Sciatic nerve (tissue), 2 donors: ENCODE measurements around the gene NDEL1. TPM values are rescaled to one million over a fixed set of nuclear protein-coding genes. Genes with fewer than 3 reads are reported as not detected.

Experiments used
- ATAC-seq: fragments of 200-7000 bp; cut with Tn5 transposase; one replicate; pipeline ENCODE4 v1.9.1; 2020; ENCODE audit warnings: mild to moderate bottlenecking, moderate library complexity
- DNase-seq: peaks from one replicate; pipeline ENCODE4 v3.0.0-alpha.2; 2020; ENCODE audit warnings: low spot score
- intact Hi-C: fragments of 100-400 bp; cut with DNase I; formaldehyde crosslinking; loops from one replicate; pipeline ENCODE4 v1.14.2; 2022
- total RNA-seq: library from RNA; stranded (reverse); fragmentation: NEBNext Ultra II Directional; extraction: Animal tissue kit (Norgen Biotek cat#: 25700); gene quantifications from one replicate; pipeline ENCODE4 v1.2.1, GENCODE V29; 2021
- donor health status: DM: no; HTN: no; CAD: no.
- donor health status: DM: no; HTN: no; CAD: no.

Gene NDEL1
- total RNA-seq, 1 donor from 2014 or later, result 86.7 TPM

DNA sequence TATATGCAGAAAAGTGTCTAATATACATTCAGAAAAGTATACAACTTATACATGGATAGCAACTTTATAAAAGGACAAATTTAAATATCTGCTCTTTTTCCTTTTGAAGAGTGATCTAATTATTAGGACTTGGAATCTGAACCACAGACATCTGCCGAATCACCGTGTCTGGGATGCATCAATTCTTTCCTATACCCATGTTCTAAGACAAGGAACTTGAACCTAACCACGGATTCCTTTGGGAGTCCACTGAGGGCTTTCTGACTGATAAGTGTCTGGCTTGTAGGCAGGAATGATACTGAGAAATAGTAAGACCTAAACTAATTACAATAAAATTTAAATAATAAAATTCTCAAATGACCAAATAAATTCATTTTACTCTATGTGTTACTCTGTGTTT, 54.2 kb downstream of the NDEL1 start:
- ATAC-seq, result no peak
- DNase-seq, result no peak
- intact Hi-C loops, result no loop called here

DNA sequence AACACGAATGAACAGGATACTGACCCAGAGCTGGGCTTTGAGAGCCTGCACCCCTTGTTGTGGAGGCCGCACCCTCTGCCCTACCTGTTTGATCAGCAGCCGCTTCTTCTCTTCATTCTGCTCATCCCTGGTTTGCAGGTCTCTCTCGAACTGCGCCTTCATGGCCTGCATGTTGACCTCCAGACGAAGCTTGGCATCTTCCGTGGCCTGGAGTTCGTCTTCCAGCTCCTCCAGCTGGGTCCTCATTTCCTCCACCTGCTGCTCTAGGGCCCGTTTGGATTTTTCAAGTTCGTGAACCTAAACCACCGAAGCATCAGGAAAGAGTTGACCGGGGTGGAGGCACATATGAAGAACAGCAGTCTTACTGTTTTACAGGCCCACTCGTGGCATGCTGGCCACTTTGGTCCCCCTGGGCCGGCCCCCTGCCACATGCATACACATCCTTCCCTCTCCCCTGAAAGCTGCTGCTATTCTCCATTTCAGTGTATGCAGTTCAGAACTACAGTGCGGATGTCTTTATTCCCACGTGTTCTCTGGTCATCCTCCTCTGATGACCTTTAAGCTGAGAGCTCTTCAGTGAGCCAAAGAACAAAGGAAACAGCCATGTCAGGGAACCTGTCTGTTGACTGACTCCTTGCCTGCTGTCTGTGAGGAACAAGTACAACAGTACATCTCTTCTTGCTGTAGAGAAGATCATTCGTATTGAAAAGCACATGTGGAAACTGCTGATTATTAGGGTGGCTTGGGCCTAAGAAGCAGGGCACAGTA, 54.8 kb downstream of the NDEL1 start:
- intact Hi-C loops, result no loop called here
- ATAC-seq (no peak), DNase-seq (no peak)

DNA sequence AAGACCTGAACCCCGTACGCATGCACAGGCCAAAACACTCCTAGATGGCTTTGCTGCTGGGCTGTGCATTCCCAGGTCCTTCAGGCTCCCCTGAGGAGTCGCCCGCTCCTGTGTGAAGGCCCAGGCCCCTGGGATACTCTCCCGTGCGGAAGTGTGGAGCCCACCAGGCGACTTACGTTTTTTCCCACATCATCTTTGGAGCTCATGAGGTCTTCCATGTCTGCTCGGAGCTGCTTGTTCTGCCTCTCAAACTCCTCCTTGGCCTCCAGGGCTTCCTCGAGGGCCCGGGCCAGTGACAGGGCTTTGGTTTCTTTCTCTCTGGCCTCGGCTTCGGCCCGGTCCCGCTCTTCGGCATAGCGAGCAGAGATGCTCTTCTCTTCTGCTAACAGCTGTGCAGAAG, 56.4 kb downstream of the NDEL1 start:
- DNase-seq (no peak), ATAC-seq (no peak)
- intact Hi-C loops, result no loop called here

DNA sequence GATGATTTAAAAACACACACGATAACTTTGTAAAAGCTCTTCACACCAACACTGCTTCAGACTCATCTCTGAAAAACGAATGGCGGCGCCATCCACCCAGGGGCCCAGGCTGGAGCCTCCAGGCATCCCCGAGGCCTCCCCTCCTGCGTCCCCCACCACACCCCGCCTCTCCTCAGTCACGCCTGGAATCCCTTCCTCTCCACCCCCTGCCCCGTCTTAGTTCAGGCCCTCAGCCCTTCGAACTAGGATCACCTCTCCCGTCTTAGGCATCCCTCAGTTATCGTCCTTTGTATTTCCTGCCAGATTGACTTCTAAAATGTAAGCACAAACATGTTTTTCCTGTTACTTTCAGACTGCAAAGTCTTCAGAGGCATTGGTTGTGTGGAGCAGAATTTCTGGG, 58.3 kb downstream of the NDEL1 start:
- DNase-seq (no peak), ATAC-seq (no peak)
- intact Hi-C loops, result no loop called here

DNA sequence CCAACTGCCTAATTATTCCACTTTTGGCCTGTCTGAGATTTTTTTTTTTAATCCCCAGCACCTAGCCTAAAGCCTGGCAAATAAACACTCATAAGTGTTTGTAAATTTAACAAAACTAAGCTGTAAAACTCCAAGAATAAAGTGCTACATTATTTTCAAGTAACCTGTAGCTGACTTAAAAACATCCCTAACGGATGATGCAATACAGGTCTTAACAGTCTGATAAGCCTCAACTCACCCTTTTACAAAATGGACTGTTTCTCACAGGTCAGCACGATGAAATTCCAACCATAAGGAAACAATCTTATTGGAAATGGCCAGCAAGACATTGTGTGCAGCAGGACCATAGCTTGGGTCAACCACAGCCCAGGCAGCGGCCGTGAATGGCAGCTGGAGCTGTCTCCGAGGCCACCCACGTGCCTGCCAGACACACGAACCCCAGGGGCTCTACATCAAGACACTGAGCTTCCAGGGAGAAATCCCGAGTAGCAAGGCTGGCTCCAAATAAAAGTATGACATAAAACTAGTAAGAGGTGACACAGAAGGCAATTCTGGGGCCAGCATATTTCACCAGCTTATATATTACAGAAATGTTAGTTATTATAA, 58.9 kb downstream of the NDEL1 start:
- no peak for ATAC-seq
- DNase-seq, result no peak
- intact Hi-C loops, result no loop called here

DNA sequence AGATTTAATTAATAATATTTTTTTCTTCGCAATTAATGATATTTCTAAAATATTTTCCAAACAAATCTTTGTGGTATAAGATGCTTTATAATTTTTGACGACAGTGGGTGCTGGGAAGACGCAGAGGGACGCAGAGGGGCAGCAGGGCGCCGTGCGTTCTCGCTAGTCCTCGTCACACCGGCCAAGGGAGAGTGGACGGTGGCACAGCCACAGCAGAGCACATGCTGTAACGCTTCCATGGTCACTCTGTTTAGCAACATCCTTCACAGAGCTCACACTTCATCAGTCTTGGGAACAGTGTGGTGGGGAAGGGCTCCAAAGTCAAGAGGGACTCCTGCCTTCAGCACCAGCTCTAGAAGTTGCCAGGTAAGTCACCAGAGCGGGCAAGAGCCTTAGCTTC, 60.4 kb downstream of the NDEL1 start:
- no peak for ATAC-seq
- no peak for DNase-seq
- intact Hi-C loops, result no loop called here

DNA sequence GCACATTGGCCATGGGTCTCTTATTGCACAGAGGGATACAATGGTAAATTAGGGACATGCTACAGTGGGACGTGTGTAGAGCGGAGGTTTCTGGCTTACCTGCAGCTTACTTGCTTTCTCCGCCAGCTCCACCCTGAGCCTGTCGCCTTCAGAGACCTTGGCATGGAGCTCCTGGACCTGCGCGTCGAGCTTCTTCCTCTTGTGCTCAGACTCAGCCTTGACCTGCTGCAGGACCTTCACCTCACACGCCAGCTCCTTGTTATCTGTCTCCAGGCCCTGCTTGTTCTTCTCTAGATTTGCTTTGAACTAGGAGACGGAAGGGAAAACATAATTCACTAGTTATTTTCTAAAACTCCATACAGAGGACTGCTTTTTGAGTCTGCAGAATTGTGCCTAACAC, 63.5 kb downstream of the NDEL1 start:
- ATAC-seq, result no peak
- DNase-seq, result no peak
- intact Hi-C loops, result no loop called here

DNA sequence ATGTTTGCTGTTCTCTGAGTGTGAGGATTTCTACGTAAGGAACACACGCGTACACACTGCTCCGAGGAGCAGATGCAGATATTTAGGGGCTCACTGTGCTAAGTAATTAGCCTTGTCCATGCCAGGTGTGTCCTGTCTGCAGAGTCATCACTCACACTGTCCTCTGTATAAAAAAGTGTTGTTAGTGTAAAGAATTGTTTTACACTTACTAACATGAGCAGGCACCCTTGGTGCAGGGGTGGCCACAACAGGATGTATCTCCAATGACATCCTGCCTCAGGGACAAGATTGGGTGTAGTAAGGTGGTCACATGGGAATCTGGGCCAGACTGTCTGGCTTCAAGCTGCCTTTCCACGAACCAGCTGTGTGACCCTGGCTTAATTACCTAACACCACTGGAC, 63.9 kb downstream of the NDEL1 start:
- no peak for DNase-seq
- no peak for ATAC-seq
- intact Hi-C loops, result no loop called here

DNA sequence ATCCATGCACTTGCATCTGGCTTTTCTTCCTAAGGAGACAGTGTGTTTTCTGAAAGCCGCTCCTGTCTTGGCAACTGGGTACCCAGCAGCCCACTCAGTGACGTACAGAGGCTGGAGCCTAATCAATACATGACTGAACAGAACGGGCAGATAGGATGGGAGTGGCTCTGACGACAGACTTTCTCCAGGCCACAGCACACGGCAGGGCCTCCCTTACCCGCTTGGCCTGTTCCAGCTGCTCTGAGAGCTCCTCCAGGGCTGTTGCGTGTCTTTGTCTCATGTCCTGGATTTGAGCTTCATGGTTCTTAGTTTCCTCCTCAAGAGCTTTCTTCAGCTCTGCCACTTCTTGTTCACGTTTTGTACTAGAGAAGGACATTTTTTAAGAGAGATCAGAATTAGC, 64.9 kb downstream of the NDEL1 start:
- intact Hi-C loops, result no loop called here
- ATAC-seq (no peak), DNase-seq (no peak)

DNA sequence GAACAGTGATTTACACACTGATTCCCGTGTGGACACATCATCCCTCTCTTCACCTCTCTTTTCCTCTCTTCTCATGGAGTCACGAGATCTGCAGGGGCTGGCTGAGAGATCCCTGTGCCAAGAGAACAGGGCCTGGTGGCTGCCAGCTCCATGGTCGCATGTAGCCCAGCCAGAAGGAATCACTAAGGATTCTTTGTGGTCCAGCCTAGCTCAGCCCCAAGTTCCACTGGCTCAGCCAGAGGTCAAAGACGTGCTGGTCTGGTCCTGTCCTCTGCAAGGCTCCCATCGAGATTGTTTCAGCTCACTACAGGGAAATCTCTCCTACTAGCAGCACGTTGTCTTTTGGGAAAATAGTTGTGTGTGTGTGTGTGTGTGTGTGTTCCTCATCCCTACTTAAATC, 66.4 kb downstream of the NDEL1 start:
- intact Hi-C loops, result no loop called here
- DNase-seq, result no peak
- ATAC-seq, result peak; percentile 45

DNA sequence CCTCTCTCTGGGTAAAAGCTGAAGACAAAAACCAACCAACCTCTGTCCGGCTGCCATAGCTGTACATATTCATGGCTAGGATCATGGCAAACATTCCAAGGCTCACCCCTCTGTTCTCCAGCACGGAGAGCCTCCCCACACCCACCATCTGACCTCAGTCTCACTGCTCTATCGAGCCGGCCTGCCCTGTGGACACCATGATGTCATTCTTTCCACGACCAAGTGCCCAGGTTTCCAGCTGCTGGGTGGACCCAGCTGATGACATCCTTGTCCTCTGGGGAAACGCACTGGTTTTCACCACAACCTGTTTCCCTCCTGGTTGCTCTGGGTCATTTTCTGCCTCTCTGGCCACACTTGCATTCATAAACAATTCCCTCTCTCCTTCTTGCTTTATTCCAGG, 67.7 kb downstream of the NDEL1 start:
- no peak for DNase-seq
- intact Hi-C loops, result no loop called here
- ATAC-seq, result peak; percentile 84

DNA sequence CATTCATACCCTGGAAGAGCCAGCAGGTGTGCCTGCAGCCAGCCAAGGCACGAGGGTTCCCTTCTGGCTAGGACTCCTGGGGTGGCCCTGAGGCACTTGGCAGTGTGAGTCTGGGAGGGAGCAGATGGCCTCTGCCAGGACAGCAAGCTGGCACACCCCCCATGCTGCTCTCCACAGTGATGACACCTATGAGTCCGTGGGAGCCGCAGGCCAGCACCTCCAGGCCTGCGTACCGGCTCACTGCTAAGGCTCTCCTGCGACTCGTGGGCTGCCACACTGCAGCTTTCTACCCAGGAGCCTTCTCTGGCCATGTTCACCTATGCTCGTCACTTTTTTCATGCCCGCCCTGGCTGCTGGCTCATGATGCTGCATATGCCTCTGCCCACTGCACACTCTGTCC, 68.1 kb downstream of the NDEL1 start:
- ATAC-seq (peak; percentile 12), DNase-seq (no peak)
- intact Hi-C loops, result no loop called here

DNA sequence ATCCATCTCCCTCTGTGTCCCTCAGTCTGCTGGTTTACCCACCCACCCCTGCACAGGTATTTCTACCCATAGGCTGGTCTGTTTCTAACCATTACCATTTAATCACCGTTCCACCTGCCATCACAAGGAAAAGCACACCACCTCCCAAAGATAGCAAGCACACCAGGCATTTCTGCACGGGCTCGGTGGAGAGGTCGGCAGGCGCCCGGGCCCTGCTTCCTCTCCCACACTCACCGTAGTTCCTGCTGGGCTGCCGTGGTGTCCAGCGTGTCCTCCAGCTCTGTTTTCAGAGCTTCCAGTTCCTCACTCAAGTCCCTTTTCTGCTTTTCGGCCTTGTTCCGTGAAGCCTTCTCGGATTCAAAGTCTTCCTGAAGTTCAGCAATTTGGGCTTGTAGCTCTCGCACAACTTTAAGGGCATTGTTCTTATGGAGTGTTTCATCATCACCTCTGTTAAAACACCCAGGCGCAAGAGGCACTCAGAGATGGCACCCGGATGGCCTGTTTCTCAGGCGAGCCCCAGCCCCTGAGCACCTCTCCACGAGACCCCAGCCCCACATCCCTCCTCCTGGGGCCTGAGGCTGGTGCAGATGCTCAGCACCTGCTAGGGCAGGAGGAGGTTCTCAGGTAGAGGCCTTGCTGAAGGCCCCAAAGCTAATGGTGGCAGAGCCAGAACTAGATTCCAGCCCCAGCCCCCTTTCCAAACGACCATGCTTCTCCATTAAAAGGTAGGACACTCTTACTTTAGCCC, 69.0 kb downstream of the NDEL1 start:
- no peak for ATAC-seq
- no peak for DNase-seq
- intact Hi-C loops, result no loop called here

DNA sequence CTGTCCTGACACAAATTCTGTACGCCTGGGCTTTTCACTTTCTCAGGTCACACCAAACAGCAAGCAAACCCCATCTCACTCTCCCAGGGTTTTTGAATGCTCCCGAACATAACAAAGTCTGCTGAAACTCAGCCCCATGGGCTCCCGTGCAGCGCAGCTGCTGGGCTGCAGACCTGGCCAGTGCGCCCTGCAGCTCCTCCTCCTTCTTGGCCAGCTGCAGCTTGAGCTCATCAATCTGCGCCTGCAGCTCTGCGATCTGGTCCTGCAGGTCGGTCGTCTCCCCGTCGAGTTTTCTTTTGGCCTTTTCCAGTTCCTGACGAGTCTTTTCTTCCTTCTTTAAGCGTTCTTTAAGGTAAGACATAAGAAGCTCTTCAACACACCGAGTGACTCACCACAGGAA, 70.5 kb downstream of the NDEL1 start:
- intact Hi-C loops, result no loop called here
- peak; percentile 68 for ATAC-seq
- no peak for DNase-seq

DNA sequence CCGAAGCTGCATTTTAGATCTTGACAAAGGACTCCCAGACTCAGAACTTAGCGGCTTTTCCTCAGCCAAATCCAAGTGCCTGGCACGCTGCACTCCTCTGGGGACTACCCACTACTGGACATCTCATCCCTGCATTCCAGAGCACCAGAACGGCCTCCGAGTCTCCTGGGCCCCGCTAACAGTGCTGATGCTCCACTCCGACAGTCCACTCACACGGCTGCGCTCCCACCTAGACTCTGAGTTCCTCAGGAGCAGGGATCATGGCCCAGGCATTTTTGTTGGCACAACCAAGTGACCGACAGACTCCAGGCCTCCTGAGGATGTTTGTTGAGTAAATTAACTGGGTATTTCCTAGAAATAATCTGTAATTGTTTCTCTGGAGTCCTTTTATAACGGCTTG, 79.1 kb downstream of the NDEL1 start:
- ATAC-seq, result no peak
- intact Hi-C loops, result no loop called here

More for the DNA sequence above, 79.1 kb downstream of the NDEL1 start:
- DNase-seq, result no peak

Other genes with a start within 250 kb of the NDEL1 start
- 14.4 TPM for gene BORCS6, start 245.7 kb upstream of the NDEL1 start, total RNA-seq
- gene AURKB, start 225.3 kb upstream of the NDEL1 start, total RNA-seq, result 48.5 TPM
- 54.5 TPM for gene CTC1, start 187.8 kb upstream of the NDEL1 start, total RNA-seq
- gene PFAS, start 186.6 kb upstream of the NDEL1 start, total RNA-seq, result 27.5 TPM
- 20.9 TPM for gene RANGRF, start 147.2 kb upstream of the NDEL1 start, total RNA-seq
- 6.7 TPM for gene SLC25A35, start 140.5 kb upstream of the NDEL1 start, total RNA-seq
- 32.1 TPM for gene ARHGEF15, start 125.6 kb upstream of the NDEL1 start, total RNA-seq
- not detected for gene ODF4, start 96.0 kb upstream of the NDEL1 start, total RNA-seq
- 1,229 TPM for gene RPL26, start 52.7 kb upstream of the NDEL1 start, total RNA-seq
- gene RNF222, start 38.1 kb upstream of the NDEL1 start, total RNA-seq, result not detected
- gene MYH10, start 194.8 kb downstream of the NDEL1 start, total RNA-seq, result 75.7 TPM